ENCODE results near the gene TEKTIP1. TPM values are rescaled to one million over a fixed set of nuclear protein-coding genes. Genes with fewer than 3 reads are reported as not detected.
A peak's percentile ranks its signal among the peaks of the same experiment; 100 is the strongest.

TEKTIP1 gene
- total and polyA plus RNA-seq, 9 of the 15 experiments (the other 6 are each of a cell fraction or from before 2014, with no cell fraction given): 0.66 TPM; not detected in 8

DNA sequence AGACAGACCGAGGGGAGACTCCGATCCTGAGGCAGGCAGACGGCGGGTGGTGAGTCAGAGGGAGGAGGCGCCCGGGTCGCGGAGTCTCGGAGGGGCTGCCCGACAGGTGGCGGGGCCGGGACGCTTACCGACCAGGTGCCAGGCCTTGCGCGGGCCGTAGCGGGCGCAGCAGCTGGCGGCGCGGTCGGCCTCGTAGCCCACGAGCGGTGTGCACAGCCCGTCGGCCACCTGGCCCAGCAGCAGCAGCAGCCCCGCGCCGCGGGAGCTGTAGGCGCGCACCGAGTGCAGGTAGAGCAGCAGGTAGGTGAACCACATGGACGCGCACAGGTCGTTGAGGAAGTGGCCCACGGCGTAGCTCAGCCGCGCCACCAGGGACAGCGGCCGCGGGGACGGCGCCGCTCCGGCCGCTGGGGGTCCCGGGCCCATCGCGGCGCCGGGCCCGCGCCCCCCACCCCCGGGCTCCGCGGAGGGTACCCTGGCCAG lies 18.0 kb downstream of the TEKTIP1 start (continued):
- TF ChIP-seq, protein P1, sequence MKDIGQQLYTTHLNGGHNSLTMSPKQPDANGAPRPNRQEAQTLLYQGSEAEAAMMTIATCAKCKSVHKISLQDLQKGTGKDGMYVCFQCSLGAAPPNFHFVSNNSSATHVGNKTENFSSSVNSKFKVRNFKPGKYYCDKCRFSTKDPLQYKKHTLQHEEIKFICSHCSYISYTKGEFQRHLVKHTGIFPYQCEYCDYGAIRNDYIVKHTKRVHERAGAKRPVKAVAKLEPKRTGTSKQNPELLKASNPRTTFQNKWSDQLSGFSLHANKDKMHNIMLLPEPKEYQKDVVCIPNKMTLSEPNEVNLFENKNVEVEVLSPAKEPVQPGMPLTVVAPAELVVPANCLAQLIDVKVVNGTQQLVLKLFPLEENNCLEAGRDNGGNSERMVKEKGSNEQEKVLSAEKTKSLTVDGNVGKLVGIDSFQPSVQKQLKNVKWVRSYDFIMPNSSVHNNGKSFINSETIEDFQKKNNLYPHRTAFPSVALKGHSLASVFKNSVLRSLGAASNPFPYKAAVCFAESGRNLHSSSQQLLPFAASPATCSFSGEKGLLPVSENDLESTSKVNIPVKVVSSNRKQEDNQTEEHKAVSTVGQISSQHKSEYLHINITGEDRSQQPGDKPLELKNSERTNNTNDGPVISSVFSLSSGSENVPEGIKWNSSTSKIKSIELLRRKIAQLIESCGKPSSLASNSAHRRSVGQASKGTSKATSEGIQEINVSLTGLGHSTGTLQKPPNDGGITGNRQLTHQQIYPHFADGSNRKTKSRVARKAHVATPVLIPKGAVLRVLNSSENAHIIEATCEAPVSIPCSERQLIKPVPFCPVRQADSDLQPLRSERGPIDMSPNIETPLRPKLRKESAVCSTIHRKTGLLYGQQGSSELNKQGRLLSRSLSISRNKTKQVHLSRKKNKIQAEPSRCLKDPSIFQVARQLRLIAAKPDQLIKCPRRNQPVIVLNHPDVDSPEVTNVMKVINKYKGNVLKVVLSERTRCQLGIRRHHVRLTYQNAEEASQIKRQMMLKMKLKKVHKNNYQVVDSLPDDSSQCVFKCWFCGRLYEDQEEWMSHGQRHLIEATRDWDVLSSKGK (CRISPR knock-in tag; IDR thresholded peaks at IDR 0.05): no peak
- TF ChIP-seq CHCHD3 (CRISPR knock-in tag; IDR thresholded peaks at IDR 0.05) (no peak), XRCC5 (IDR thresholded peaks at IDR 0.05; ENCODE audit: low read depth, low read length) (0 out of 2 replicates have a peak, but pooled peaks have one; percentile 4), E2F3 (CRISPR knock-in tag; IDR thresholded peaks at IDR 0.05) (no peak), HNRNPH1 (optimal IDR thresholded peaks at IDR 0.05; ENCODE audit: low read depth, low read length) (no peak), ZFPM2 (CRISPR knock-in tag; IDR thresholded peaks at IDR 0.05) (no peak), SIN3A (IDR thresholded peaks at IDR 0.05; ENCODE audit: borderline replicate concordance in 2 of 2, control insufficient read depth in 1 of 2, low read depth in 2 of 2, low read length in 2 of 2) (peak; percentile 26 to 70; a peak in 1 of 4 replicates), ZNF239 (CRISPR knock-in tag; IDR thresholded peaks at IDR 0.05) (no peak), ELF1 (tag; IDR thresholded peaks at IDR 0.05) (no peak), ARID3B (CRISPR knock-in tag; IDR thresholded peaks at IDR 0.05; ENCODE audit: borderline replicate concordance) (no peak), NFXL1 (CRISPR knock-in tag; IDR thresholded peaks at IDR 0.05) (no peak), CSDE1 (IDR thresholded peaks at IDR 0.05) (no peak), POLR2A (conservative IDR thresholded peaks at IDR 0.05) (no peak), ZBTB7A (IDR thresholded peaks at IDR 0.05; ENCODE audit: borderline replicate concordance, control insufficient read depth, low read depth, low read length) (peak; percentile 59; the same call in 1 of the 2 replicates), NFIC (IDR thresholded peaks at IDR 0.05) (no peak), ZEB2 (IDR thresholded peaks at IDR 0.05) (peak; percentile 61; the same call in 1 of the 2 replicates), SIX5 (IDR thresholded peaks at IDR 0.05; ENCODE audit: borderline replicate concordance in 1 of 2, insufficient read depth in 1 of 2, low read depth in 1 of 2, low read length in 2 of 2) (no peak)
- TF ChIP-seq, protein P2, sequence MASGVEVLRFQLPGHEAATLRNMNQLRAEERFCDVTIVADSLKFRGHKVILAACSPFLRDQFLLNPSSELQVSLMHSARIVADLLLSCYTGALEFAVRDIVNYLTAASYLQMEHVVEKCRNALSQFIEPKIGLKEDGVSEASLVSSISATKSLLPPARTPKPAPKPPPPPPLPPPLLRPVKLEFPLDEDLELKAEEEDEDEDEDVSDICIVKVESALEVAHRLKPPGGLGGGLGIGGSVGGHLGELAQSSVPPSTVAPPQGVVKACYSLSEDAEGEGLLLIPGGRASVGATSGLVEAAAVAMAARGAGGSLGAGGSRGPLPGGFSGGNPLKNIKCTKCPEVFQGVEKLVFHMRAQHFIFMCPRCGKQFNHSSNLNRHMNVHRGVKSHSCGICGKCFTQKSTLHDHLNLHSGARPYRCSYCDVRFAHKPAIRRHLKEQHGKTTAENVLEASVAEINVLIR (CRISPR knock-in tag; IDR thresholded peaks at IDR 0.05): no peak
- TF ChIP-seq, protein P3, sequence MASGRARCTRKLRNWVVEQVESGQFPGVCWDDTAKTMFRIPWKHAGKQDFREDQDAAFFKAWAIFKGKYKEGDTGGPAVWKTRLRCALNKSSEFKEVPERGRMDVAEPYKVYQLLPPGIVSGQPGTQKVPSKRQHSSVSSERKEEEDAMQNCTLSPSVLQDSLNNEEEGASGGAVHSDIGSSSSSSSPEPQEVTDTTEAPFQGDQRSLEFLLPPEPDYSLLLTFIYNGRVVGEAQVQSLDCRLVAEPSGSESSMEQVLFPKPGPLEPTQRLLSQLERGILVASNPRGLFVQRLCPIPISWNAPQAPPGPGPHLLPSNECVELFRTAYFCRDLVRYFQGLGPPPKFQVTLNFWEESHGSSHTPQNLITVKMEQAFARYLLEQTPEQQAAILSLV (tag; IDR thresholded peaks at IDR 0.05): no peak
- TF ChIP-seq, protein P4, sequence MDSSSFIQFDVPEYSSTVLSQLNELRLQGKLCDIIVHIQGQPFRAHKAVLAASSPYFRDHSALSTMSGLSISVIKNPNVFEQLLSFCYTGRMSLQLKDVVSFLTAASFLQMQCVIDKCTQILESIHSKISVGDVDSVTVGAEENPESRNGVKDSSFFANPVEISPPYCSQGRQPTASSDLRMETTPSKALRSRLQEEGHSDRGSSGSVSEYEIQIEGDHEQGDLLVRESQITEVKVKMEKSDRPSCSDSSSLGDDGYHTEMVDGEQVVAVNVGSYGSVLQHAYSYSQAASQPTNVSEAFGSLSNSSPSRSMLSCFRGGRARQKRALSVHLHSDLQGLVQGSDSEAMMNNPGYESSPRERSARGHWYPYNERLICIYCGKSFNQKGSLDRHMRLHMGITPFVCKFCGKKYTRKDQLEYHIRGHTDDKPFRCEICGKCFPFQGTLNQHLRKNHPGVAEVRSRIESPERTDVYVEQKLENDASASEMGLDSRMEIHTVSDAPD (CRISPR knock-in tag; IDR thresholded peaks at IDR 0.05): no peak

All from K562 (cell line).